Activated CD8-positive, alpha-beta T cell treated with anti-CD3 and anti-CD28 coated beads, Interleukin-2, amount 10 ng/mL, durations not matched to agents 7 days and 5 days (primary cell): ENCODE measurements around the gene MOCS3. TPM values are rescaled to one million over a fixed set of nuclear protein-coding genes. Genes with fewer than 3 reads are reported as not detected.
A peak's percentile ranks its signal among the peaks of the same experiment; 100 is the strongest.

Experiments used
- ATAC-seq: fragments of 150-1000 bp; cut with Tn5 transposase; one replicate; pipeline ENCODE4 v1.10.0; 2021; ENCODE audit warnings: moderate library complexity
- CTCF ChIA-PET: fragments of 350-600 bp; sonication (Branson Sonifier 250); formaldehyde crosslinking; loops from one replicate; lab custom pipeline; 2021; ENCODE audit warnings: antibody characterized with exemption; lab: Charles Lee
- POLR2A ChIA-PET: fragments of 350-600 bp; sonication (Branson Sonifier 250); formaldehyde crosslinking; loops from one replicate; lab custom pipeline; 2021; ENCODE audit warnings: antibody characterized with exemption; lab: Charles Lee
- DNase-seq: peaks from one replicate; pipeline ENCODE4 v3.0.0-alpha.2; 2020
- H3K27ac Mint-ChIP-seq: one replicate; pipeline ENCODE4 v1.8.0; 2021; ENCODE audit warnings: mild to moderate bottlenecking, mixed read lengths
- H3K27me3 Mint-ChIP-seq: one replicate; pipeline ENCODE4 v1.8.0; 2021; ENCODE audit warnings: low read depth, mixed read lengths
- H3K36me3 Mint-ChIP-seq: one replicate; pipeline ENCODE4 v1.8.0; 2021; ENCODE audit warnings: low read depth, mixed read lengths
- H3K4me1 Mint-ChIP-seq: one replicate; pipeline ENCODE4 v1.8.0; 2021; ENCODE audit warnings: low read depth, mixed read lengths
- H3K4me3 Mint-ChIP-seq: one replicate; pipeline ENCODE4 v1.8.0; 2021; ENCODE audit warnings: mild to moderate bottlenecking, mixed read lengths
- H3K9me3 Mint-ChIP-seq: one replicate; pipeline ENCODE4 v1.8.0; 2022; ENCODE audit warnings: mixed read lengths; ENCODE audit not compliant: insufficient read depth
- total RNA-seq, 2 experiments: library from RNA; stranded (reverse); gene quantifications; one replicate each; pipeline ENCODE4 v1.2.3, GENCODE V29; 2021

Gene MOCS3
- total RNA-seq, 2 experiments from 2014 or later, result 4.8 to 5.7 TPM

DNA sequence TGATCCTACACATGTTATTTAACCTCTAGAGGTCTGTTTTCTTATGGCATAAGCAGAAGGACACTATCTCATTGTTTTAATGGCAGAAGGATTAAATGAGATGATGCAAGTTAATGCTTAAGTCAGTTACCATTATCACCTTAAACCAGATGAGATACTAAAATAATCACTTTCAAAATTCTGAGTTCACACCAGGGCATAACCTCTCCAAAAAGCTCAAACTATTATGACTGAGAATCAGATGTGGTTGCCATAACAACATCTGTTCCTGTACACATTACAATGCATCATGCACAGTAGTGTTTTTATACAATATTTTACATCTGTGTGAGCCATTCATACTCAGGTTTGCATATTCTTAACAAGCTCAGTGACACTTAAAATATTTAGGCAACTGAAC, 37.6 kb upstream of the MOCS3 start:
- no peaks in the 10 kb centered on the region for H3K9me3 Mint-ChIP-seq
- H3K27me3 Mint-ChIP-seq, result no peaks in the 10 kb centered on the region

DNA sequence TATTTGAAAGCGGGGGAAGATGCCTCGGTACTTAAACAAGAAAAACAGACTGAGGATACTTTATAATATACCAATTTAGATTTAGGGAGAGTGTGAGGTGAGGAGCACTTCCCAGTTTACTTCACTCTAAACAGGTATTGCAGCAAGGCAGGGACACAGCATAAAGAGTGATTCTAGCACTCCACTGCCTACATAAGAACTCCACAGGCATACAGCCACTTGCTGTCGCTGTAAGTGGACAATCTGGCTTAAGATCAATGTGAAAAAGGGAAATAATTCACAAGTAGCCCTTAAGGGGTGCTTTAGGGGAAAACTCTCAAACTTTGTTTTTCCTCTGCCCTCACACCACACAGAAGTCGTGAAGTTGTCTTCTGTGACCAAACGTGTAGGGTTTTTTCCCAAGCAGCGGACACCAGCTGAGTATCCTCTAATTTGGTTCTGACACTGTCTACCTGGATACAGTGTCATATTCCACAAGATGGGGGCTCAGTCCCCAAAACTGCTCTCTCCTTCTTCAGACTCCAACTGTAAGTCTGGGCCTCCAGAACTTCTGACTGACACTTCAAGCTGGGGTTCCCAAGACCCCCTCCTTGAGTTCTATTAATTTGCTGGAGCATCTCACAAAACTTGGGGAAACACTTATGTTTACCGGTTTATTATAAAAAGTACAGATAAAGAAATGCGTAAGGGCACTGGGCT, 36.7 kb upstream of the MOCS3 start:
- H3K4me1 Mint-ChIP-seq, result peaks cover 43% of the 10 kb centered on the region
- DNase-seq (no peak), ATAC-seq (no peak)
- H3K27me3 Mint-ChIP-seq, result no peaks in the 10 kb centered on the region
- no peak overlapping the region for H3K4me3 Mint-ChIP-seq
- peaks cover 50% of the 10 kb centered on the region for H3K36me3 Mint-ChIP-seq
- POLR2A ChIA-PET, result interaction anchor here (1.2 to 2.0 kb wide), 3 partner anchors 9 to 127 kb away, joined by 3 to 10 read pairs (median 3); partner anchors contain the start of genes ADNP, BCAS4 and DPM1
- CTCF ChIA-PET, result interaction anchor here (0.9 to 14.0 kb wide), 3 partner anchors 9 to 129 kb away, joined by 3 to 407 read pairs (median 27); partner anchors contain the start of genes ADNP and BCAS4
- H3K9me3 Mint-ChIP-seq, result no peaks in the 10 kb centered on the region
- no peak overlapping the region for H3K27ac Mint-ChIP-seq

More for the DNA sequence above, 37.6 kb upstream of the MOCS3 start:
- no peak for DNase-seq
- Mint-ChIP-seq H3K4me1 (peaks cover 44% of the 10 kb centered on the region), H3K4me3 (no peak overlapping the region), H3K27ac (no peak overlapping the region), H3K36me3 (peaks cover 53% of the 10 kb centered on the region)
- ChIA-PET CTCF (interaction anchor here (0.9 to 3.6 kb wide), 3 partner anchors 8 to 126 kb away, joined by 4 to 29 read pairs (median 27); partner anchors contain the start of genes ADNP and BCAS4), POLR2A (interaction anchor here (0.7 to 2.0 kb wide), 3 partner anchors 8 to 37 kb away, joined by 3 to 10 read pairs (median 3); partner anchors contain the start of genes ADNP and DPM1)
- ATAC-seq, result peak; percentile 56

DNA sequence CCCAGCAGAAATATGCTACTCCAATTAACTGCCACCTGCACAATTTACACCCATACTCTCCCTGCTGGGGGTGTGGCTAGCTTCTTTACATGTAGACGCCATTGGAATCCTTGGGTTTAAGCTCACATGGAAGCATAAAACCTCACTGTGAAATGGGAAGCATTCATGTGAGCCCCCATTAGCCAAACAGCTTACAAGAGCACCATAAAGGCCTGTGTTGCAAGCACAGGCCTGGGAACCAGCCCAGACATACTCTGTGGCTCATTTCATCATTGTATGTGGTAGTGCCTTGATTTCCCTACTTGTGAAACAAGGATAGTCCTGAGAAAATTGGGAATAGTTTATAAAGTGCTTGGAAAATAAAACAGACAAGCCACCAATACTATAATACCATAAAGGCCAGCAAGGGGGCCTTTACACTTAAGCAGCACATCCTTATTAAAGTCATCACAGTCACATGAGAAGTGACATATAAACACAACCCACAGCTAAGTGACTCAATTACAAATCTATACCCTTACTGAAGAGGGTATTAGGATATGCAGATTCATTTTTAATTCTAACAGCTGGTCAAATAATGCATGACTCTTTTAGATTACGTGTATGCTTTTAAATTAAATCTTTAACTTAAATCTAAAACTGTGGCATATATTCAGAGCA, 34.2 kb upstream of the MOCS3 start:
- Mint-ChIP-seq H3K27ac (peak overlapping the region; percentile 55), H3K4me3 (no peak overlapping the region), H3K36me3 (peaks cover 58% of the 10 kb centered on the region), H3K9me3 (no peaks in the 10 kb centered on the region), H3K4me1 (peaks cover 52% of the 10 kb centered on the region), H3K27me3 (no peaks in the 10 kb centered on the region)
- ATAC-seq (no peak), DNase-seq (no peak)
- POLR2A ChIA-PET, result interaction anchor here (0.6 to 1.3 kb wide), 3 partner anchors 22 to 134 kb away, joined by 3 read pairs; partner anchors contain the start of gene DPM1
- CTCF ChIA-PET, result interaction anchor here (0.8 to 14.0 kb wide), 7 partner anchors 11 to 192 kb away, joined by 3 to 407 read pairs (median 4); partner anchors contain the start of gene BCAS4

DNA sequence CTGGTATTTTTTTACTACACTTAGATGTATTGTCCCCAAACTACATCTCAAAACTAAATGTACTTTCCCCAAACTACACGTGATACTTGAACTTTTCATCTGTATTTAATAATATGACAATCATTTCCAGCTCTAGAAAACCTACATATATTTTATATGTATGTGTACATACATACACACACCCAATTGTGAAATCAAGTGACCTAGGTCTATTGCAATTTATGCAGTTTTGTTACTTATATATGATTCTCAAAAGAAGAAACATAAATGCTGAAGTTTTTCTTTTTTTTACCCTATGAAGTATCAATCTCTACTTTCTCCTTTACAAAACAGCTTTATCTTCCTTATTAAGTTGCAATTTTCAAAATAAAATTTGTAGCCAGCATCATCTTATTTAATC, 32.1 kb upstream of the MOCS3 start:
- ChIA-PET POLR2A (interaction anchor here (1.3 kb wide), 1 partner anchor 132 kb away, joined by 4 read pairs; the partner anchor contains the start of gene BCAS4), CTCF (interaction anchor here (0.9 to 14.0 kb wide), 8 partner anchors 10 to 134 kb away, joined by 3 to 407 read pairs (median 6); partner anchors contain the start of genes BCAS4, DPM1 and MOCS3)
- H3K9me3 Mint-ChIP-seq, result no peaks in the 10 kb centered on the region
- H3K27me3 Mint-ChIP-seq, result no peaks in the 10 kb centered on the region
- peaks cover 61% of the 10 kb centered on the region for H3K36me3 Mint-ChIP-seq
- no peak for ATAC-seq
- H3K4me1 Mint-ChIP-seq, result peaks cover 50% of the 10 kb centered on the region
- no peak overlapping the region for H3K4me3 Mint-ChIP-seq
- H3K27ac Mint-ChIP-seq, result no peak overlapping the region
- DNase-seq, result no peak

DNA sequence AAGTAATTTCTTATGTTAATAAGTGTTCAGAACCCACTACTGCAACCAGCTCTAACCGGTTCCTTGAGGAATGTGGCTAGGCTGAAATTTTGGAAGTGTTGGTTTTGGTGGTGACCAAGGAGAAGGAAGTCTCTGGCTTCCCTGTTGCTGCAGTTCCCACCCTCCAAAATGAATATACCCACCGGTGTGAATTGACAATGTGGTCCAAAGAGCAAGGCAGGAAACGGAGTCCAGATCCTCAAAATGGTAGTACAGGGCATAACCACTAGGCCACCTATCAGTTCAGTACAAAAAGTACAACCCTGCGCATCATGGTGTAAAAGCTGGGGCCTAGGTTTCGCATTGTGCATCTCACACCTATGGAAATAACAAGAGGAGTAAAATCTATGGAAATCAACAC, 30.1 kb upstream of the MOCS3 start:
- H3K4me3 Mint-ChIP-seq, result peak overlapping the region; percentile 90
- H3K9me3 Mint-ChIP-seq, result no peaks in the 10 kb centered on the region
- ATAC-seq, result no peak
- peak overlapping the region; percentile 95 for H3K27ac Mint-ChIP-seq
- peaks cover 68% of the 10 kb centered on the region for H3K36me3 Mint-ChIP-seq
- ChIA-PET CTCF (interaction anchor here (0.6 to 14.0 kb wide), 19 partner anchors 14 to 179 kb away, joined by 3 to 407 read pairs (median 9); partner anchors contain the start of genes BCAS4, DPM1 and MOCS3), POLR2A (interaction anchor here (1.2 to 6.7 kb wide), 5 partner anchors 10 to 134 kb away, joined by 3 to 101 read pairs (median 10); partner anchors contain the start of genes BCAS4, DPM1 and MOCS3)
- H3K27me3 Mint-ChIP-seq, result no peaks in the 10 kb centered on the region
- peaks cover 55% of the 10 kb centered on the region for H3K4me1 Mint-ChIP-seq
- peak; percentile 28 for DNase-seq

DNA sequence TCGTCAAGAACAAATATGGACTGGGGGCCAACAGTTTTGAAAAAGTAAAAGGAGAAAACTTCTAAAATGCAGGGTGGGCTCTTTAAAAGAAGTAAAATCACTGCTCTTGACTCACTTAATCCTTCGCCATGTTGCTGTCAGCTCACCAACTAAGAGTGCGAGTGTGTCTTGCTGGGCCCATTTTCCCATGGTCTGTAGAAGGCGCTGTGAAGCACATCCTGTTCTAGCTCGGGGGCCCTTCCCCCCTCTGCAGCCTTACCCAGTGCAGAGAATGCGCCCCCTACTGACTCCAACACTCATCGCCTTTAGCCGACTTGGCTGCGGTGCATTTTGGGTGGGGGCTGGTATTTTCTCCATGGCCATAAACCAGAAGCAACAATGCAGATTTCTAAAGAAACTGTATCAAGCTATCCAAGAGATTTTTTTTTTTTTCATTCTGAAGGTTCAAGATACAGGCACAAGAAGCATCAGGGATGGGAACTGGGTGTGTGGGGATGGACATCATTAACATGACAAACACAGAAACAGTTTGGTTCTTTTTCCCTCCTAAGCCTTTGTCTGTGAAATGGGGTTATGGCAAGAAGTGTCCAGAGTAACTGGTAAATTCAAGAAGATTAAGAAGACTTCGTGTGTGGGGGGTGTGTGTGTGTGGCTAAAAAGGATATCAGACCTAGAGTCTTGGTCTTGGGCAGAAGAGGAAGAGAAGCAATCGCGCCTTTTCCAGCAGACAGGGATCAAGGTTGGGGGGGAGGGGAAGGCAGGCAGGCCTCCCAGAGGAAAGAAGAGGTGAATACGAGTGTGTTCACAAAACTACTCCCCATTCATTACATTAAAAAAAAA, 29.1 kb upstream of the MOCS3 start:
- POLR2A ChIA-PET, result interaction anchor here (0.6 to 6.7 kb wide), 13 partner anchors 9 to 495 kb away, joined by 3 to 101 read pairs (median 6); partner anchors contain the start of genes BCAS4, DPM1 and MOCS3
- Mint-ChIP-seq H3K9me3 (no peaks in the 10 kb centered on the region), H3K27me3 (no peaks in the 10 kb centered on the region), H3K27ac (peak overlapping the region; percentile 95), H3K36me3 (peaks cover 71% of the 10 kb centered on the region), H3K4me3 (peak overlapping the region; percentile 90), H3K4me1 (peaks cover 53% of the 10 kb centered on the region)
- peak; percentile 98 for DNase-seq
- CTCF ChIA-PET, result interaction anchor here (0.6 to 14.0 kb wide), 36 partner anchors 9 to 377 kb away, joined by 3 to 407 read pairs (median 5); partner anchors contain the start of genes BCAS4, DPM1 and MOCS3
- peak; percentile 70 for ATAC-seq

DNA sequence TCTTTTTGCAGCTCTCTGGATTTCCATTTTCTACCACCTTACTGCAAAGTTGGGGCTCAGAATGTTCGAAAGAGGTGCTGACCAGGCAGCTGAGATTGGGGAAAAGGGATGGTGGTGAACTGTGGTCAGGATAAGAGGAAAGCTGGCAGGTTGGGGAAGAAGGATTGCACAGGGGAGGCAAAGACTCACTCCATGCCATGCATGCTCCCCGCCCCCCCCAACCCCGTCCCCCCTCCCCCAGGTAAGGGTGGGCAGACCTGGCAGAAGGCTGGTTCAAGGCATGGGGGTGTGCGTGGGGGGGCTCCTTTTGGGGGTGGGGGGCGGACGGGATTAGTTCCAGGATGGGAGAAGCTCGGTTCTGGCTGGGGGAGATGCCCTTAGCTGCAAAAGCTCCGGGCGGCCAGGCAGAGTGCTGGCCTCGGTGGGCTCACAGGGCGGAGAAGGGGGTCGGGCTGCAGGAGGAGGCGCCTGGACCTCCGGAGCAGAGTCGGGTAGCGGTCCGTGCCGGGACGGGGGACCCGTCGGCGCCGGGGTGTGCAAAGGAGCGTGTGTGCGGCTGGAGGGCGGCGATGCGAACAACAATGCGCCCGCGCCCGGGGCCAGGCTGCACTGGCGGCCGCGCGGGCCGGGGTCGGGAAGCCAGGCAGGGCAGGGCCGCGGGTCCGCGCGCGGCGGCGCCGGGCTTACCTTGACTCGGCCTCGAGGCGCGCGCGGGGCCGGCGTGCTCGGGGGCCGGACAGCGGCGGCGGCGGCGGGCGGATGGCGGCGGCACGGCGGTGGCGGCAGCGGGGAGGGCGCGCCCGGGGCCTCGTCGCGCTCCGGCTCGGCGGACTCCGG, 28.3 kb upstream of the MOCS3 start:
- Mint-ChIP-seq H3K27me3 (no peaks in the 10 kb centered on the region), H3K36me3 (peaks cover 70% of the 10 kb centered on the region), H3K4me3 (peak overlapping the region; percentile 90), H3K9me3 (no peaks in the 10 kb centered on the region), H3K4me1 (peaks cover 48% of the 10 kb centered on the region), H3K27ac (peak overlapping the region; percentile 95)
- peak; percentile 32 for DNase-seq
- CTCF ChIA-PET, result interaction anchor here (0.7 to 14.0 kb wide), 32 partner anchors 8 to 376 kb away, joined by 3 to 407 read pairs (median 6); partner anchors contain the start of genes BCAS4, DPM1 and MOCS3
- peak; percentile 16 for ATAC-seq
- POLR2A ChIA-PET, result interaction anchor here (0.8 to 6.7 kb wide), 15 partner anchors 9 to 140 kb away, joined by 3 to 101 read pairs (median 6); partner anchors contain the start of genes BCAS4, DPM1 and MOCS3

DNA sequence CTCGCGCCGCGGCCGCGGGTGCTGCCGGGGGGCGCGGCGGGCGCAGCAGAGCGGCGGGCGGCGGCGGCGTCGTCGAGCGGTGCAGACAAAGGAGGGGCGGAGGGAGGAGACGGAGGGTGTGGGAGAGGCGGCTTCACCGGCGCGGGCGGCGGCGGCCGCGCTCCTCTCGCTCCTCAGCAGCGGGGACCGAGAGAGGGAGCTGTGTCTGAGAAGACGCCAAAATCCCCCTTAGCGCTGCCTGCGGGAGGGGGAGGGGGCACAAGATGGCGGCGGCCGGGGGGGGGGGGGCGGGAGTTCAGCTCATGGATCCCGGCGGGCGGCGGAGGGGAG, 27.7 kb upstream of the MOCS3 start:
- Mint-ChIP-seq H3K9me3 (no peaks in the 10 kb centered on the region), H3K4me3 (peak overlapping the region; percentile 82), H3K27me3 (no peaks in the 10 kb centered on the region), H3K27ac (peak overlapping the region; percentile 97), H3K36me3 (peaks cover 67% of the 10 kb centered on the region), H3K4me1 (peaks cover 42% of the 10 kb centered on the region)
- ATAC-seq (peak; percentile 43), DNase-seq (no peak)
- POLR2A ChIA-PET, result interaction anchor here (0.6 to 6.7 kb wide), 19 partner anchors 9 to 141 kb away, joined by 3 to 101 read pairs (median 5); partner anchors contain the start of genes BCAS4, DPM1 and MOCS3
- CTCF ChIA-PET, result interaction anchor here (0.7 to 14.0 kb wide), 13 partner anchors 8 to 138 kb away, joined by 3 to 407 read pairs (median 4); partner anchors contain the start of genes BCAS4, DPM1 and MOCS3

DNA sequence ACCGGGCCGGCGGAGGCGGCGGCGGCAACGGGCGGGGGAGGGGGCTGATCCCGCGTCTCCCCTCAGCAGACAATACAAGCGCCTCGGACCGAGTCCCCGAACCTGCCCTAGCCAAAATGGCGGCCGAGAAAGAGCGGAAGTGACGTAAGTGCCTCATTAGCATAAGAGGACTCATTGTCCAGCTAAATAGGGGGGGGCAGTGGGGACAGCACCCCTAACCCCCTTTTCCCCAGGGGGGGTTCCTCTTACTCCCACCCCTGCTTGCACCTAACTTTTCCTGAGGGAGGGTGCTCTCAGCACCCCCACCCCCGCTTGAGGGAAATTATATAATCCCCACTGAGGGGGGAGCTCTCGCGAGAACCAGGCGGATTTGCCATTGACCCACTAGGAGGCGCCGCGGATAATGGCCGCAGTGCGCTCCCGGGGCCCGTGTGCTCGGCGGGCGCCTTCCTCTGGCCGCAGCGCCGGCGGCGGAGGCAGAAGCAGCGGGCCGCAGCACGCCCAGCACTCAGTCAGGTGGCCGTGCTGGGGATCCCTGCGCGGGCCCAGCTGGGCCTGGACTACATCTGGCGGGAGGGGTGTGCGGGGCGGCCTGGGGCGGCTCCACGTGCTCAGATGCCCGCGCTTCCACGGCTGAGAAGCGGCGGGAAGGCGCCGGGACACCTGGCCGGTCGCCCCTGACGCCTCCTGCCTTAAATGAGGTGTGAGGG, 27.2 kb upstream of the MOCS3 start, which contains the start of gene ADNP:
Gene ADNP (minus strand): TSS at position 132 of the 710 bp plus-strand sequence. CDS start 27,441 bp downstream, outside the sequence.
- Mint-ChIP-seq H3K4me1 (peaks cover 38% of the 10 kb centered on the region), H3K9me3 (no peaks in the 10 kb centered on the region), H3K27me3 (no peaks in the 10 kb centered on the region), H3K27ac (peak within 1 kb of the TSS; percentile 97), H3K4me3 (peak within 1 kb of the TSS; percentile 90), H3K36me3 (peaks cover 68% of the 10 kb centered on the region)
- POLR2A ChIA-PET, result interaction anchor here (0.6 to 6.7 kb wide), 23 partner anchors 8 to 601 kb away, joined by 3 to 101 read pairs (median 5); partner anchors contain the start of genes BCAS4, DPM1 and MOCS3
- DNase-seq (peak; percentile 91), ATAC-seq (peak; percentile 70)
- CTCF ChIA-PET, result interaction anchor here (0.7 to 14.0 kb wide), 13 partner anchors 8 to 139 kb away, joined by 3 to 407 read pairs (median 4); partner anchors contain the start of genes BCAS4, DPM1 and MOCS3
